K562 (cell line): ENCODE results near the gene POLR1C. TPM values are rescaled to one million over a fixed set of nuclear protein-coding genes. Genes with fewer than 3 reads are reported as not detected.

Experiments
- ATAC-seq: fragments of 200-7000 bp; cut with Tn5 transposase; 3 replicates; pipeline ENCODE4 v1.9.1; 2020; ENCODE audit warnings: moderate library complexity
- BruUV-seq: library from RNA; stranded (reverse); fragments of 400-500 nt; replicated peaks from 2 replicates; lab custom pipeline; 2021; lab: Mats Ljungman, UMichigan
- CTCF ChIA-PET: fragments of 300-600 bp; formaldehyde crosslinking; extraction: SDS; loops from one replicate; lab custom pipeline; 2021; ENCODE audit warnings: low intra/inter-chr PET ratio; lab: Yijun Ruan, JAX
- POLR2A ChIA-PET: fragments of 300-600, 350-650 bp; sonication (Branson Sonifier 250); formaldehyde crosslinking; extraction: SDS; loops from one replicate; lab custom pipeline; 2021; ENCODE audit warnings: antibody characterized with exemption, inconsistent platforms; lab: Yijun Ruan, JAX
- DNase-seq, 4 experiments: peaks; one replicate each; pipeline versions ENCODE4 v3.0.0 to v3.0.0-alpha.2; 2011 to 2018; ENCODE audit warnings: low spot score in 3 of 4, mixed read lengths in 3 of 4; ENCODE audit errors: extremely low read depth in 1 of 4
- FAIRE-seq: peaks from 2 replicates; lab custom pipeline; 2011; peaks lifted over from hg19 to GRCh38; lab: Jason Lieb, UNC
- H2AFZ ChIP-seq: 2 replicates; pipeline ENCODE4 v1.6.0; 2011; ENCODE audit warnings: low read depth, low read length, control low read depth, inconsistent platforms
- H3K27ac ChIP-seq: fragments of 200-600 bp; 3 replicates; pipeline ENCODE4 v1.8.0; 2011; ENCODE audit warnings: low read depth, mild to moderate bottlenecking, control low read depth, inconsistent platforms, low read length, moderate library complexity, mixed read lengths; ENCODE audit errors: extremely low read depth
- H3K27me3 ChIP-seq, 2 experiments: fragments of 300-600 bp in 1 of 2; 2 replicates in 1 of 2; 3 replicates in 1 of 2; pipeline versions ENCODE4 v1.6.0 to v1.8.0; 2011; ENCODE audit warnings: inconsistent platforms in 2 of 2, low read length in 2 of 2, mild to moderate bottlenecking in 1 of 2, mixed read lengths in 1 of 2, moderate library complexity in 1 of 2; ENCODE audit not compliant: control insufficient read depth in 2 of 2, insufficient read depth in 2 of 2
- H3K36me3 ChIP-seq: fragments of 300-600 bp; 3 replicates; pipeline ENCODE4 v1.8.0; 2011; ENCODE audit warnings: mild to moderate bottlenecking, low read length, inconsistent platforms; ENCODE audit not compliant: control insufficient read depth, insufficient read depth
- H3K4me1 ChIP-seq, 2 experiments: fragments of 200-600 bp in 1 of 2; replicated peaks in 1 of 2; 2 replicates in 1 of 2; 3 replicates in 1 of 2; pipeline versions ENCODE4 v1.5.1 to v1.8.0; 2011; ENCODE audit warnings: inconsistent platforms in 2 of 2, low read length in 2 of 2, mild to moderate bottlenecking in 1 of 2, mixed read lengths in 1 of 2, moderate library complexity in 1 of 2; ENCODE audit not compliant: control insufficient read depth in 2 of 2, insufficient read depth in 2 of 2
- H3K4me2 ChIP-seq: 2 replicates; pipeline ENCODE4 v1.6.1; 2011; ENCODE audit warnings: low read length, control low read depth, inconsistent platforms, mixed read lengths; ENCODE audit not compliant: insufficient read depth
- H3K4me3 ChIP-seq: fragments of 200-600 bp; sonication (generic), shearing (Covaris generic); 2 replicates; pipeline ENCODE4 v1.5.1; 2016; ENCODE audit warnings: control low read depth, inconsistent platforms
- H3K79me2 ChIP-seq: fragments of 200-600 bp; 3 replicates; pipeline ENCODE4 v1.8.0; 2011; ENCODE audit warnings: low read length, inconsistent platforms; ENCODE audit not compliant: control insufficient read depth, insufficient read depth
- H3K9ac ChIP-seq, 2 experiments: 2 replicates each; pipeline versions ENCODE4 v1.6.0 to v1.6.1; 2011; ENCODE audit warnings: low read depth in 2 of 2, low read length in 2 of 2, control low read depth in 1 of 2, inconsistent platforms in 1 of 2, mild to moderate bottlenecking in 1 of 2, mixed read lengths in 1 of 2; ENCODE audit not compliant: insufficient read depth in 1 of 2
- H3K9me1 ChIP-seq: one replicate; pipeline ENCODE4 v1.6.0; 2011; ENCODE audit warnings: inconsistent platforms, mild to moderate bottlenecking, low read length, moderate library complexity; ENCODE audit not compliant: control insufficient read depth, insufficient read depth
- H3K9me3 ChIP-seq: replicated peaks from 2 replicates; pipeline ENCODE4 v1.5.1; 2011; ENCODE audit warnings: low read depth, low read length, inconsistent platforms; ENCODE audit not compliant: control insufficient read depth, insufficient read depth
- H4K20me1 ChIP-seq: replicated peaks from 2 replicates; pipeline ENCODE4 v1.6.1; 2011; ENCODE audit warnings: low read length, inconsistent platforms, mixed read lengths; ENCODE audit not compliant: control insufficient read depth, insufficient read depth
- BACH1 ChIP-seq: fragments of 200-800 bp; sonication (Bioruptor generic); IDR thresholded peaks from 2 replicates; pipeline ENCODE4 v1.6.1; 2016; ENCODE audit warnings: missing genetic modification characterization, missing compliant biosample characterization
- DACH1 ChIP-seq: fragments of 450-650 bp; IDR thresholded peaks from 2 replicates; pipeline ENCODE4 v1.6.1; 2018; ENCODE audit not compliant: partially characterized antibody
- NR2C2 ChIP-seq, 2 experiments: fragments of 200-800 bp in 1 of 2; sonication (Bioruptor generic) in 1 of 2; sonication (generic) in 1 of 2; formaldehyde crosslinking in 1 of 2; IDR thresholded peaks; 2 replicates each; pipeline versions ENCODE4 v1.6.1 to v1.8.0; 2016 to 2022; ENCODE audit warnings: mild to moderate bottlenecking in 1 of 2, missing compliant biosample characterization in 1 of 2, missing genetic modification characterization in 1 of 2, missing genetic modification reagents in 1 of 2
- WGBS: fragments of 100-300 bp; shearing (Covaris generic); methylation state at CpG from one replicate; pipeline ENCODE4 v1.1.6; 2016; ENCODE audit warnings: low coverage, mixed read lengths; ENCODE audit not compliant: insufficient coverage; ENCODE audit errors: missing lambda C conversion rate; 5-methylcytosine and 5-hydroxymethylcytosine counted together
- in situ Hi-C: fragments of 300-500 bp; cut with MboI; formaldehyde crosslinking; loops from 4 replicates; pipeline ENCODE4 v1.15.0; 2018; ENCODE audit warnings: inconsistent platforms, mixed read lengths
- intact Hi-C: fragments of 100-400 bp; cut with micrococcal nuclease; formaldehyde crosslinking; loops from 2 replicates; pipeline ENCODE4 v1.14.2; 2022
- polyA plus RNA-seq, 8 experiments: library from polyadenylated mRNA; depleted of rRNA in 4 of 8; stranded (reverse) in 5 of 8; unstranded in 3 of 8; fragments of >200 nt; fragmentation: Nextera tagmentation in 2 of 8; fragmentation: Illumina TruSeq in 1 of 8; extraction: Ambion mirVana in 2 of 8; extraction: Trizol in 1 of 8; gene quantifications; 2 replicates each; pipeline versions ENCODE4 v1.2.1 to v1.2.3, GENCODE V29; 2011 to 2014; ENCODE audit warnings: inconsistent platforms in 1 of 8, missing spikeins in 1 of 8
- total RNA-seq, 7 experiments: library from RNA; depleted of rRNA in 6 of 7; stranded (reverse); fragments of >200 nt in 6 of 7; fragmentation: Illumina TruSeq in 2 of 7; extraction: Trizol in 2 of 7; gene quantifications; 2 replicates each; pipeline versions ENCODE4 v1.2.1 to v1.2.3, GENCODE V29; 2011 to 2021; ENCODE audit warnings: low replicate concordance in 1 of 7
- TF ChIP-seq, protein P1 (sequence below): fragments of 200-800 bp; sonication (Bioruptor generic); IDR thresholded peaks from 2 replicates; pipeline ENCODE4 v1.6.1; 2017; ENCODE audit warnings: missing genetic modification characterization, missing compliant biosample characterization
- TF ChIP-seq, protein P2 (sequence below): sonication (generic); formaldehyde crosslinking; IDR thresholded peaks from 2 replicates; pipeline ENCODE4 v1.8.0; 2022; ENCODE audit warnings: missing genetic modification reagents, mild to moderate bottlenecking, moderate library complexity, borderline replicate concordance
- TF ChIP-seq, protein P3 (sequence below): sonication (generic); formaldehyde crosslinking; IDR thresholded peaks from 2 replicates; pipeline ENCODE4 v1.8.0; 2022; ENCODE audit warnings: mild to moderate bottlenecking, missing genetic modification reagents, borderline replicate concordance

Gene POLR1C
- total and polyA plus RNA-seq, 9 of the 15 experiments (the other 6 are each of a cell fraction or from before 2014, with no cell fraction given), result 83.5 to 429 (median 120) TPM

DNA sequence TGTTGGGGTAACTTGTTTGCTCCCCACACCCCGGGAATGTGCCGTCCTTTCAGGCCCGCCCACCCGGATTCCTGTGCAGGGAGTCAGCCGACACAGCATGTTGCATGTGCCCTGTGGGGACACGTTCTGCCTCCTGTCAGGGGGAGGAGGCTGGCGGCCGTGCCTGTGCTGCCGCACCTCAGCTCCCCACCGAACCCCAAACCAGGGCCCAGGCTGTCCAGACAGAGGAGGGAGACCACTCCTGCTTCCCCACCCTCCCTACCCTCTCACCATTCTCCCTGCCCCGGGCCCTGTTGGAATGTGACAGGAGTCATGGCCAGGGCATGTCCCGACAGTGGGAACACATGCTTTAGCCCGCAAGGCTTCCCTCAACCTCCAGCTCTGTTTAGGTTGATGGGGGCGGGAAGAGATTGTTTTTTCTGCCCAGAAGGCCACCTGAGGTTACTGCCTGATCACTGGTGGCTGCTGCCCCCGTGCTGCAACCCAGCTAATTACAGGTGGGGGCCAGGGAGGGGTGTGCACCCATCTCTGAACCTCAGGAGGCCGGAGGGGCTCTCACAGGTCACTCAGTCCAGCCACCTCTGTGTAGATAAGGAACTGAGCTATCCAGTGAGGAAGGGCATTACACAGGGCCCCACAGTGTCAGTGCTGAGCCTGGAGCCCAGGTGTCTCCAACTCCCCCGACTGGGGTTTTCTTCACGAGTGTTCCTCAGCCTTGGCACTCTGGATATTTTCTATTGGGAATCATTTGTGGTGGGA lies 20.3 kb upstream of the POLR1C start (continued):
- TF ChIP-seq DACH1, result peak; percentile 13
- TF ChIP-seq, protein P1, sequence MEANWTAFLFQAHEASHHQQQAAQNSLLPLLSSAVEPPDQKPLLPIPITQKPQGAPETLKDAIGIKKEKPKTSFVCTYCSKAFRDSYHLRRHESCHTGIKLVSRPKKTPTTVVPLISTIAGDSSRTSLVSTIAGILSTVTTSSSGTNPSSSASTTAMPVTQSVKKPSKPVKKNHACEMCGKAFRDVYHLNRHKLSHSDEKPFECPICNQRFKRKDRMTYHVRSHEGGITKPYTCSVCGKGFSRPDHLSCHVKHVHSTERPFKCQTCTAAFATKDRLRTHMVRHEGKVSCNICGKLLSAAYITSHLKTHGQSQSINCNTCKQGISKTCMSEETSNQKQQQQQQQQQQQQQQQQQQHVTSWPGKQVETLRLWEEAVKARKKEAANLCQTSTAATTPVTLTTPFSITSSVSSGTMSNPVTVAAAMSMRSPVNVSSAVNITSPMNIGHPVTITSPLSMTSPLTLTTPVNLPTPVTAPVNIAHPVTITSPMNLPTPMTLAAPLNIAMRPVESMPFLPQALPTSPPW (CRISPR knock-in tag), result peak; percentile 89
- TF ChIP-seq, protein P2, sequence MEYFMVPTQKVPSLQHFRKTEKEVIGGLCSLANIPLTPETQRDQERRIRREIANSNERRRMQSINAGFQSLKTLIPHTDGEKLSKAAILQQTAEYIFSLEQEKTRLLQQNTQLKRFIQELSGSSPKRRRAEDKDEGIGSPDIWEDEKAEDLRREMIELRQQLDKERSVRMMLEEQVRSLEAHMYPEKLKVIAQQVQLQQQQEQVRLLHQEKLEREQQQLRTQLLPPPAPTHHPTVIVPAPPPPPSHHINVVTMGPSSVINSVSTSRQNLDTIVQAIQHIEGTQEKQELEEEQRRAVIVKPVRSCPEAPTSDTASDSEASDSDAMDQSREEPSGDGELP, result peak; percentile 44; the same call in 1 of the 2 replicates

DNA sequence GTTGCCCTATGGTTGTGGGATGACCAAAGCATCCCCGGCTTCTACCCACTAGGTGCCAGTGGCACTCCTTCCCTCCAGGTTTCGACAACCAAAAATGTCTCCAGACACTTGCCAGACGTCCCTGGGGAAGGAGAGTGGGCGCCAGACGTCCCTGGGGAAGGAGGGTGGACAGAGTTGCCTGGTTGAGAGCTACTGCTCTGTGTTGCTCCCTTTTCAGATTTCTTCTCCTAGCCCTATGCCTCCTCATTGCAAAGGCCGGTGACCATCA lies 19.8 kb upstream of the POLR1C start:
- ChIA-PET POLR2A (interaction anchor here (0.9 to 8.5 kb wide), 3 partner anchors 10 to 95 kb away, joined by 3 to 54 read pairs (median 4); partner anchors contain the start of gene LRRC73), CTCF (interaction anchor here (0.6 to 1.4 kb wide), 9 partner anchors 10 to 596 kb away, joined by 3 to 7 read pairs (median 4); partner anchors contain the start of gene DLK2)
- Histone ChIP-seq H3K36me3 (peaks cover 42% of the 10 kb centered on the region; the same call in 2 of the 3 replicates), H3K9ac (no peak overlapping the region), H3K4me1 (peaks cover 16 to 28% of the 10 kb centered on the region in 2 experiments), H3K4me3 (no peak overlapping the region), H3K9me3 (no peaks in the 10 kb centered on the region), H3K27me3 (no peaks in the 10 kb centered on the region), H3K79me2 (0 out of 3 replicates have a peak, but pooled peaks cover 3% of the 10 kb centered on the region), H3K4me2 (no peak overlapping the region), H2AFZ (no peak overlapping the region), H3K27ac (no peak overlapping the region), H3K9me1 (peaks cover 3% of the 10 kb centered on the region), H4K20me1 (peaks cover 22% of the 10 kb centered on the region)
- ATAC-seq (no peak), DNase-seq (no peak), FAIRE-seq (no peak)
- 89% methylated on average over 6 of the region's 6 CpGs for WGBS
- intact Hi-C loops, result no loop called here
- in situ Hi-C loops, result no loop called here
- no TSS peak for BruUV-seq
- TF ChIP-seq NR2C2 (CRISPR knock-in tag; IDR thresholded peaks at IDR 0.05) (no peak), NR2C2 (tag; IDR thresholded peaks at IDR 0.05) (no peak), BACH1 (tag) (no peak)
- TF ChIP-seq, protein P3, sequence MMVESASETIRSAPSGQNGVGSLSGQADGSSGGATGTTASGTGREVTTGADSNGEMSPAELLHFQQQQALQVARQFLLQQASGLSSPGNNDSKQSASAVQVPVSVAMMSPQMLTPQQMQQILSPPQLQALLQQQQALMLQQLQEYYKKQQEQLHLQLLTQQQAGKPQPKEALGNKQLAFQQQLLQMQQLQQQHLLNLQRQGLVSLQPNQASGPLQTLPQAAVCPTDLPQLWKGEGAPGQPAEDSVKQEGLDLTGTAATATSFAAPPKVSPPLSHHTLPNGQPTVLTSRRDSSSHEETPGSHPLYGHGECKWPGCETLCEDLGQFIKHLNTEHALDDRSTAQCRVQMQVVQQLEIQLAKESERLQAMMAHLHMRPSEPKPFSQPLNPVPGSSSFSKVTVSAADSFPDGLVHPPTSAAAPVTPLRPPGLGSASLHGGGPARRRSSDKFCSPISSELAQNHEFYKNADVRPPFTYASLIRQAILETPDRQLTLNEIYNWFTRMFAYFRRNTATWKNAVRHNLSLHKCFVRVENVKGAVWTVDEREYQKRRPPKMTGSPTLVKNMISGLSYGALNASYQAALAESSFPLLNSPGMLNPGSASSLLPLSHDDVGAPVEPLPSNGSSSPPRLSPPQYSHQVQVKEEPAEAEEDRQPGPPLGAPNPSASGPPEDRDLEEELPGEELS, result no peak
